Ammon's horn (tissue), 1 donor: ENCODE results near the gene PRKCH.
"Not testable (repeated sequence)": the region's sequence is repeated elsewhere in the genome, so short reads cannot be mapped to it uniquely, and the experiment has no call there.

ENCODE experiments used
- DNase-seq: peaks from one replicate; pipeline ENCODE4 v3.0.0-alpha.2; 2016; ENCODE audit warnings: low spot score

PRKCH gene

DNA sequence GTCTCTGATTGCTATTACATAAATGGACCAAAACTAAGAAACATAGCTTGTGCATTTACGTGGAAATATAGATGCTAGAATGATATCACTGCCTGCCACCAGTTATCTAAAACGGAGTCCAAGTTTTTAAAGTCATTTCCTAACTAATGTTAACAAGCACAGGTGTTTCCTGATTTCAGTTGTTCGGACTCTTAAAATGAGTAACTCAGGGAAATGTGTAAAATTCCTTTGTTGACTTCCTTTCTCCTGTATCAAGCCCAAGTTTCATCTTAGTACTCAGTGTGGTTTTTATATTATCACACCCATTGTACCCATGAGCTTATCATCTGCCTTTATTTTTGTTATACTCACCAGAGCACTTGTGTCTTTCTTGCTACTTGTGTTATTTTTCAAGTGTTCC lies 13.2 kb upstream of the PRKCH start:
- DNase-seq: no peak

DNA sequence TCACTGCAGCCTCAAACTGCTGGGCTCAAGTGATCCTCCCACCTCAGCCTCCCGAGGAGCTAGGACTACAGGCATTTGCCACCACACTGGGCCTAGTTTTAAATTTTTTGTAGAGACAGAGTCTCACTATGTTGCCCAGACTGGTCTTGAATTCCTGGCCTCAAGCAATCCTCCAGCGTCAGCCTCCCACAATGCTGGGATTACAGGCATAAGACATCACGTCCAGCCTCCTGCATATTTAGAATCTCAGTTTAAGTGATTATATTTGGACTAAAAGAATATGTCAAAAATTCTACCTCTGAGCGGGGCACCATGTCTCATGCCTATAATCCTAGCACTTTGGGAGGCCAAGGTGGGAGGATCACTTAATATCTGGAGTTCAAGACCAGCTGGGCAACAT lies 12.7 kb upstream of the PRKCH start:
- not testable (repeated sequence) for DNase-seq

DNA sequence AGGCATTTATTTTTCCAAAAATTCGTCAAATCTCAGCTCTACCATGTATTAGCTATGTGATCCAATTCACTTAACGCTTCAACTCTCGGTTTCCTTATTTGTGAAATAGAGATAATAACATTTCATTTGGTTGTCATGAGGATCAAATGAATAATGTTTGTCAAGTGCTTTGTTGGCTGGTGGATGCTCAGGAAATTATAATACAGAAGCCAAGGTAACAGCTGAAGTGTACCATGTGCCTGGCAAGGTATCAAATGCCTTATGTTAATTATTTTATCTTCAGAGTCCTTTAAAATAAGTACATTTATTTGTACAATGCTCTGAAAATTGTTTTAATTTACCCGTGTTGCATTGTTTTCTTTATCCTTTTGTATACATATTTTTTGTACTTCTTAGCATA lies 6.1 kb upstream of the PRKCH start:
- DNase-seq: no peak

DNA sequence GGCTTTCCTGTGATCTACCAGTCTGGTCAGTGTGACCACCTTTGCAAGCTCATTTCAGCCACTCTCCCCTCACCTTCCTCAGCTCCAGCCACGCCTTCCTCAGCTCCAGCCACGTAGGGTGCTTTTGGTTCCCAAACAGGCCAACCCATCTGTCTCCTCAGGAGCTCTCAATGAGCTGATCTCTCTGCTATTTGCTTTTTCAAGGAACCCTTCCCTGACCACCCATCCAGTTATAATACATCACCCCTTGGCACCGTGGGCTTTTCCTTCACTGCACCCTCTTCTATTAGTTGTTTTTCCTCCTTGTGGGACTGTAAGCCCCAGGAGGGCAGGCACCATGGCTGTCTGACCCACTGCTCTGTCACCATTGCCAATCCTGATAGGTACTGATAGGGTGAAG lies 2.3 kb upstream of the PRKCH start:
- no peak for DNase-seq

DNA sequence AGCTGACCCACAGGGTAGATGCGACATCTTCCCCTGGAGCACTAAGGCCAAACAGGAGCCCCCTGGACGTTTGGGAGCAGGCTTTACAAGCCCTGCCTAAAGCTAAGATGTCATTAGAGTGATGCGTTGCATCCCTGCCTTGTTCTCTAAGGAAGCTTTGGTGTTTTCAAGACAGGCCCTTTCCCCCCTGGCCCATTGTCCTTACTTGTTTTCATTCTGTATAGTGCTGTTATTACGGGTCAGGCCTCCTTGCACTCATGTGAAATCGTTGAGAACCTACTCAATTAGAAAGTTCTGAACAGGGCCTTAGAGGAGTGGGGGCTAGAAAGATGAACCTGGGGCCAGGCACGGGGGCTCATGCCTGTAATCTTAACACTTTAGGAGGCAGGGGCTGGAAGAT lies 1.7 kb upstream of the PRKCH start:
- DNase-seq: no peak

DNA sequence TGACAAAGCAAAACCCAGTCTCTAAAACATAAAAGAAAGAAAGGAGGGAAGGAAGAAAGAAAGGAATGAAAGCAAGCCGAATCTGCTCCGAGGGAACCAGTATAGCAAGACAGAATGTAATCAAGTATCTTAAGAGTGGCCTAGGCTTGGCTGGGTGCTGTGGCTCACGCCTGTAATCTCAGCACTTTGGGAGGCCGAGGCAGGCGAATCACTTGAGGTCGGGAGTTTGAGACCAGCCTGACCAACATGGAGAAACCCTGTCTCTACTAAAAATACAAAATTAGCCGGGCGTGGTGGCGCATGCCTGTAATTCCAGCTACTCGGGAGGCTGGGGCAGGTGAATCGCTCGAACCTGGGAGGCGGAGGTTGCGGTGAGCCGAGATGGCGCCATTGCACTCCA lies 1.2 kb upstream of the PRKCH start:
- not testable (repeated sequence) for DNase-seq

DNA sequence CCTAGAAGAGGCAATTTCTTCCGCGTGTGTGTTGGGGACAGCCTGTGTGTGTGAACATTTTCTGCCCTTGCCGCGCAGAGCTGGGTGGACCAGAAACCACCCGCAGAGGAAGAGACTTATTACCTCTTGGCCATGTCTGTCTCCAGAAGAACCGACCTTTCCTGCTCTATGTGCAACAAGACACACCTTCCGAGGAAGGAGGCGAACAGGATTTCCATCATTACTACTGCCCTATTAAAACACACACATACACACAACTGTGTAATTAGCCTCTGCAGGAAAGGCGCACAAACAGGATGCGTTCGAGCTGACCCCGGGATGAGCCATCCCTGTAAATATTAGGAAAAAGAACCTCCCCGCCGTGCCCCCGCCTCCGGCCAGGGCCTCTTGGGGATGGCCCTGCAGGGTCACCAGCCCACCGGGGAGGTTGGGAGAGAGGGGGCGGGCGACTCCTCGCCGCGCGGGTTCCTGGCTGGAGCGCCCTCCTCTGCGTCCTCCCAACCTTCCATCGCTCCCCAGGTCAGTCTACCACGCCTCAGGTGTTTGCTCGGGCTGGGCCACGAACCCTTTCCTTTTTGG lies 484 bp upstream of the PRKCH start:
- DNase-seq: no peak

DNA sequence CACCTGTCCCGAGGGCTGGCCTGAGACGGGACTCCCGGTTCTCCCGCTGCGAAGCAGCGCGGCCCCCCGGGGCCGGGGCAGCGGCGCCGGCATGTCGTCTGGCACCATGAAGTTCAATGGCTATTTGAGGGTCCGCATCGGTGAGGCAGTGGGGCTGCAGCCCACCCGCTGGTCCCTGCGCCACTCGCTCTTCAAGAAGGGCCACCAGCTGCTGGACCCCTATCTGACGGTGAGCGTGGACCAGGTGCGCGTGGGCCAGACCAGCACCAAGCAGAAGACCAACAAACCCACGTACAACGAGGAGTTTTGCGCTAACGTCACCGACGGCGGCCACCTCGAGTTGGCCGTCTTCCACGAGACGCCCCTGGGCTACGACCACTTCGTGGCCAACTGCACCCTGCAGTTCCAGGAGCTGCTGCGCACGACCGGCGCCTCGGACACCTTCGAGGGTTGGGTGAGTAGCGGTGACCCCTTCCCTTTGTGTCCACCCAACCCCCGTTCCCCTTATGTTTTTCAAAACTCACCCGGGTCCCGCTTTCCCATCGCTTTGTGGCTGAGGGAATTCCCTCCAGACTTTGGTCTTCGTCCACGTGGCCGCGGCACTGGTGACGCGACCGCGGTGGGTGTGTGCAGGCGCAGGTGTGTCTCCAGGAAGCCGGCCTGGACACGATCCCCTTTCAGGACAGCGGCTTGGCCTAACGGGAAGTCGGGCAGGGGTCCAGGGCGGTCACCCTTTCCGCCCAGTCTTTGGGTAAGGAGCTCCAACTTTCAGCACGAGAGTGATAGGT lies 826 bp downstream of the PRKCH start:
- no peak for DNase-seq

DNA sequence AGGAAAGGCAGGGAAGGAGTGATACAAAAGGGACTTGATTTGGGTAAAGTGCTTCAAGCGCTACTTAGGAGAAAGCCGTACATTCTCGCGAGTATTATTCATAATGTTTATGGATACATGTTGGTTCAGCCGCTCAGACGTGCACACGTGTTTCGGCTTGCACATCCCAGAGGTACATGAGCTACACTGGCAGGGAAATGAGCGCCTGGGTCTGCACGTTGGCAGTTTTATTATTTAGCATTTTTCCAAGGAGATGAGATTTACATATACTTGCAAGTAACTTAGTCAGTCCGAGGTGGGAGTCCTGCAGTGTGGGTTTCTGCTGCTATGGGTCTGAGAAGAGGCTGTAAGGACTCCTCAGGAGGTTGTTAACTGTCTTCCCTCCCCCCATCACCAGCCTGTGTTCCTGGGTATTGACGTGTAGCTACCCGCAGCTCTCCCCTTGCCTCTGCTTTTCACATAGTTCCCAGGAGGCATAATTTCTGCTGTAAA lies 1.5 kb downstream of the PRKCH start:
- no peak for DNase-seq

DNA sequence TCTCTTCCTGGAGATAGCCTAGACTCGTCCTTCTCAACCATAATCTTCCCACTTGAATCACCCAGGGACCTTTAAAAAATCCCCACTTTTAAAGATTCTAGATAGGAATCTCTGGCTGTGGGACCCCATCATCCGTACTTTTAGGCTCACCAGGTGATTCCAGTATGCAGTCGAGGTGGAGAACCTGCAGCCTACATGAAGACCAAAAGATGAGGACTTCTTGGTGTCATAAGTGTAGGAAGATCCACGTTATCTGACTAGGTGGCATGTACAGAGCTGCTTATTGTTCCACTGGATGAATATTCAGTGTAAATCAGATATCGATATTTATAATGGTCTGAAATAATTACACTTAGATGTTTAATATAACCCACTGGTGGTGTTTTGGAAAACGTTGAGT lies 2.6 kb downstream of the PRKCH start:
- DNase-seq: no peak

DNA sequence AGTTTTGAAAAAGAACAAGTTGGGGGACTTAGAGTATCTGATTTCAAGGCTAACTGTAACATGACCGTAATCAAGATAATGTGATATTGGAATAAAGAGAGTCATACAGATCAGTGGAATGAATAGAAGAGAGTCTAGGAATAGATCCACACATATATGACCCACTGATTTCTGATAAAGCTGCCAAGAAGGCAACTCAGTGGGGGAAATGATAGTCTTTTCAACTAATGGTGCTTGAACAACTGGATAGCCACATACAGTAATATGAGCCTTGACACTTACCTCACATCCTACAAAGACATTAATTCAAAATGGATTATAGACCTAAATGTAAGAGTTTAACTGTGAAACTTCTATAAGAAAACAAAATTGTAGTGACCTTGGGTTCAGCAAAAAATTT lies 3.8 kb downstream of the PRKCH start:
- no peak for DNase-seq

DNA sequence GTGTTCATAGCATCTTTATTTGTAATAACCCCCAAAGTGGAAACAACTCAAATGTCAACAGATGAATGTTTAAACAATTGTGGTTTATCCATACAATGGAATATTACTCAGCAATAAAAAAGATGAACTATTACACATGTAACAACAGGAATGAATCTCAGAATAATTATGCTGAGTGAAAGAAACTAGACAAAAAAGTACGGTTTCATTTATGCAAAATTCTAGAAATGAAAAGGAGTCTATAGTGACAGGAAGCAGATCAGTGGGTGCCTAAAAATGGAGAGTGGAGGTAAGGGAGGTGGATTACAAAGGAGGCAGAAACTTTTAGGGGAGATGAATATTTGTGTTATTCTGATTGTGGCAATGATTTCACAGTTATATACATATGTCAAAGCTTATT lies 4.8 kb downstream of the PRKCH start:
- DNase-seq: no peak

DNA sequence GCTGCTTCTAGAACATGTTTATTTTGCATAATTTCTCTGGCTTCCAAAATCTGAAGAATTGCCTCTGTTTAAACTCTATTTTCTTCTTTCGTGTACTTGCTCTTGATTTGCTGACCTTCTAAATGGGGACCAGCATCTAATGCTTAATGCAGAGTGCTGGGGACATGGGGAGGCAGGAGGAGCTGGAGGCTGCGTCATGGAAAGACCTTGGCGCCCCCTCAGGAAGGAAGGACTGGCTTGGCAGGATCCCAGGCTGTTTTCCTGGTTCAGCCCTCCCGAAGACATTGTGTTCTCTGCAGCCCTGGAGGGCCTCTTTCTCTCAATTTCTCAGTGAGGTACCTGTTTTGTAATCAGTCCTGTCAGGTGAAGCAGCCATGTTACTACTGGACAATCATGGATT lies 5.5 kb downstream of the PRKCH start:
- peak; percentile 34 for DNase-seq

DNA sequence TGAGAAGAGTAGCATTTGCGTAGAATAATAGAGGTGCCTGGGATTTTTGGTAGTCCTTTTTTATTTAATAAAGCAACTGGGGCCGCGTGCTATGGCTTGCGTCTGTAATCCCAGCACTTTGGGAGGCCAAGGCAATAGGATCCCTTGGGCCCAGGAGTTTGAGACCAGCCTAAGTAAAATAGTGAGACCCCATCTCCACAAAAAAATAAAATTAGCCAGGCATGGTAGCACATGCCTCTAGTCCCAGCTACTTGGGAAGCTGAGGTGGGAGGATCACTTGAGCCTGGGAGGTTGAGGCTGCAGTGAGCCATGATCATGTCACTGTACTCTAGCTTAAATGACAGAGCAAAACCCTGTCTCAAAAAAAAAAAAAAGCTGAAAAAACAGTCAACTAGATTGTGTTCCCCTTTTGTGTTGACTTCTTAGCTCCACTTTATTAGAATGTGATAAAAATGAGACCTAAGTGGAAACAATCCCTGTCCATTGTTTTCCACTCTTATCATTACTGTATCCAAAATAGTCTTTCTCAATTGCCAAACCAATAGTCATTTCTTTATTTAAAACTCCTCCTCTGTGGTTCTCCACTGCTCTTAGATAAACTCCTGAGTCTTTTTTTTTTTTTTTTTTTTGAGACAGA lies 7.4 kb downstream of the PRKCH start:
- no peak for DNase-seq

DNA sequence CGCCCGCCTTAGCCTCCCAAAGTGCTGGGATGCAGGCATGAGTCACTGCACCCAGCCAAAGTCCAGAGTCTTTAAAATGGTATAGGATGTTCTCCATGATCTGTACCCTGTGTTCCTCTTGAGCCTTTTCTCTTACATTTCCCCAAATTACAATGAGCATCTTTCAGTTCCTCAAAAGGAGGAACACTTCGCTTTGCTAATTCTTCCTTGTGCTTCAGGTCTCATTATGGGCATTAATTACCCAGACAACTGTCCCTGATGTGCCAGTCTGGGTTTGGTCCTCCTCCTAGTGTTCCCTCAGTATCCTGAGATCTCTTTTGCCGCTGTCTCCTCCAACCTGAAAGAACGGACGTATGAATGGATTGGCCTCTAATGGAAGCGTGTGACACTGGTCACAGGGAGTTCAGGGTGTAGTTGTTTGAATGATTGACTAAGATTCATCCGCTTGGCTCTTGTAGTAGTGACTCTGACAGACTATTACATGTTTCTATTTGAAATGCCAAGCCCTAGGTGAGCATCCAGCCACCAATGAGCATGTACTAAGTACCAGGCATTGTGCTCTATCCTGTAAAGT lies 8.2 kb downstream of the PRKCH start:
- peak; percentile 25 for DNase-seq

DNA sequence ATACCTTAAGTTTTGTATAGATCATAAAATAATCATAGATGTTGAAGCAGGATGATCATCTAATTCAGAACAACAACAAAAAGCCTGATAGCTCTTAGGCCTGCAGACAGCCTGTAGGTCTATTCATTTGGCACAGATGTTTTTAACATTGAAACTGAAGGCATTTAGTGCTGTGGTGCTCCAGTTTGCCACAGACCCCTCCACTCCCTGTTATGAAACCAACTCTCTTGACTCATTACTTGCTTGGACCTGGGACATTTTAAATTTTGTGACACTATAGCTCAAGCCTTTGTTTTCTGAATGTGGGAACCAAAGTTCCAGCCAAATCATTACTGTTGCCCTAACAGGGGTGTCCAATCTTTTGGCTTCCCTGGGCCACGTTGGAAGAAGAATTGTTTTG lies 9.1 kb downstream of the PRKCH start:
- DNase-seq: no peak

DNA sequence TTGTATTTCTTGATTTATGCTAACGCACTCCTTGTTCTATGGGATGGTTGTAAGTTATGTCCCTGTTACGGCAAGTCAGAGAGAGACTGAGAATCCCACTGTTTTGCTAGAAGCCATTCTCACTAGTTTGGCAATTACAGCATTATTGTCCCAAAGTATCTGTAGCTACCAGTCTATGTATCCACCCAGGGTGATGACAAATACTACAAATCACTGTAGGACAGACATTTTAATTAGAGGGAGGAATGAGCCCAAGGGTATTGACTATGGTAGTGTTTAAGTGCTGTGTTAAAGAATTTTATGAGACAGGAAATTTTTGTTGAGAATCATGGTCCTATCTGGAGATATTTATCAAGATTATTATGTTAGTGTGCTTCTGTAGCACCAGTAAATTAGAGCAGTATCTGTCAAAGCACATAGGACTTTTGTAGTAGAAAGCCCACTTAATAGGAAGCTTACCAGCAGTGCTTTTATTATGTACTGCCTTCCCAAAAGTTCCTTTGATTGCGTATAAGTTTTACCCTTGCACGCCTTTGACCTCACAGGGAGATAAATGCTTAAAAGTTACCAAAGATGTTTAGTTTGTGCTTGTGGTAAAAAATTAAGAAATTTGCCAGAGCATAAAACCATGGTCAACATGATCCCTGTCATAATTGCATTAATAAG lies 10.7 kb downstream of the PRKCH start:
- DNase-seq: no peak

DNA sequence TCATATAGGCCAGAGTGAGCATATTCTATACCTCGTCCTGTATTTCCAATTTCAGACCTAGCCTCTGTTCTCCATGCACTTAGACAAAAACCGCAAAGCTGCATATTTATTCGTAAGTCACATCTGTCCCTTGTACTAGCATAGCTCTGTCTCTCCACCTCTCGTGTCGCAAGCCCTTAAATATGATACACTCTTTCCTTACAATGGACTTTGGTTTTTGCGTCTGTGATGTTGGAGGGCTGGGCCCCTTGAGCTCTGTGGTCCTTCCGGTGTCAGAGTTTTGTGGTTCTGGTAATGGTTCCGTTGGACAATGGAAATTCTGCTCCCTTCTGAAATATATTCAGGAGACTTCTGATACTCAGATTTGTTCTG lies 11.3 kb downstream of the PRKCH start:
- DNase-seq: no peak

DNA sequence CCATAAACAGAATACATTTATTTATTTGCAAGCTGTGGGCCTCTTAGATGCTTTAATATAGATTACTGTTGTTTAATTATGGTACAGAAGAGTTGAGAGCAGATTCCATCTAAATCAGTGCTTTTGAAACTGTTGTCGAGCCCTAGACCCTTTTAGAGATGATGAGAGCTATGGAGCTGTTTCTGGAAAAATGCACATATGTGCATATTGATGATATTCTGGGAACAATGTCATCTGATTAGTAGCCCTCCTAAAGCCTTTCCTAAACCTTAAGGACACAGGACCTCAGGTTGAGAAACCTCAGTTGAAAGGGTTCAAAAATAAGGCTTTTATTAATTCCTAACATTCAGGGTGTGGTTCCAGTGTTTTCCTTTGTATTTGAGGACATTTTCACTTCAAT lies 11.7 kb downstream of the PRKCH start:
- DNase-seq: no peak

DNA sequence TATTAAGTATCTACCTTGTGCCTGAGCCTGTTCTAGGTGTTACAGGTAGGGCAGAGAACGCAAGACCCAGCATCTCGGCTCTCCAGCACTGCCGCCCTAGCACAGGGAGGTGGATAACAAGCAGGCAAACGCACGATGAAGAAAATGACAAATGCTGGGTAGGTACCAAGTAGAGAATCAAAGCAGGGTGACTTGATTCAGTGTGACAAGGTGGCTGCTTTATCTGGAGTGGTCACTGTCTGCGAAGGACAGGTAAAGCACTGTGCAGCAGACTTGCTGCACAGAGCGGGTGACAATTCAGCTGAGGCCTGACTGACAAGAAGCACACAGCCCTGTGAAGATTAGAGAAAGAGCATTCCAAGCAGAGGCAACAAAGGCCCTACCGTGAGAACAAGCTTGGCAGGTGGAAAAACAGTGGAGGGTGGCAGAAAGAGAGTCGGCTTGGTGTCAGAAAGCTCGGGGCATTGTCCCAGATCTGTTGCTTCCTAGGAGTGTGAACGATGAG lies 12.9 kb downstream of the PRKCH start:
- no peak for DNase-seq

DNA sequence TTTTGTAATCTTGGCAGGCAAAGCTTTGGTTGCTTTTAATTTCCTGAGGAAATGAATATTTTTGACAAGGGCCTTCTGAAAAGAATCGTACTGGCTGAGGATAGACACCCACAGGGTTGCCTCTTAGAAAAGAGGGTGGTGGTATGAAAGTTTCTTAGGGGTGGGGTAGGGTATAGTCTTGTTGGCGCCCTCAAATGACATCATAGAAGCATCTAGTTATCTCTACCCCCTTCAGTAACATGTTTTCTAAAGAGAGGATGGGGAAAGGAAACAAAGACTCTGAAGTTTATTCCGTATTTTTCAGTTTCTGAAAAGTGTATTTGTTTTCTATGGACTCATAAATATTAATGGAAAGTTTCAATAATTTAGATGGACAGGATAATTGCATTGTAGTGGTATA lies 13.7 kb downstream of the PRKCH start:
- DNase-seq: no peak

DNA sequence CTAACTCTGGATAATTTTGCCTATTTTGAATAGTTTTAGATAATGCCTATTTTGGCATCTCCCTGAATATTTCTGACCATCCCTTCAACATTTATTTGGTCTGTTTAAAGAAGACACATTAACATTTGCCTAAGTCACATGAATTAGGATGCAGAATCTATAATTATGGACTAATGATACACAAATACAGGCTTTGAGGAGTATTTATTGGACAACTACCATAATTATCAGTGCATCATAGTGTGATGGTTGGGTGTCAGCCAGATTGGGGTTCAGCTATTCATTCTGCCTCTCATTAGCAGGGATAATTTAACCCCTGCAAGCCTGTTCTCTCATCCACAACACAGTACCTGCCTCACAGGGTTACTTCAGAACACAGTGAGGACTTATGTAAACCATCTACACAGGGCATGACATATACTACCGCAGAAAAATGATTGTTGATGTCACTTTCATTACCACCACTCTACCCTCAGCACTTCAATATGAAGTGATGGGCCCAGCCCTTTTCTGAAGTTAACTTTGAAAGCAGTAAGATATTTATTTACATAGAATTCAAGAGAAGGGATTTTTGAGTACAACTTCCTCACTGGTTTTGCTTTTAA lies 14.4 kb downstream of the PRKCH start:
- no peak for DNase-seq
